NCI-H1436 treated with DMSO at 0.1 percent for 48 hours (cell line): ENCODE measurements around the gene KMT5C.

ENCODE experiments used
- DNase-seq: peaks from one replicate; lab custom pipeline; 2025; lab: John Stamatoyannopoulos, UW

Gene KMT5C

GRCh38 chr19:55339105-55339888 is at the start of gene KMT5C:
TSS of gene KMT5C (plus strand) at chr19:55339876. CDS start at chr19:55341937, 2,061 bp downstream.
- DNase-seq, result peak; percentile 100

- DNase-seq, result no peak
Measured at GRCh38 chr19:55297267-55297666, 42.4 kb upstream of the KMT5C start.

- DNase-seq, result no peak
Measured at GRCh38 chr19:55299991-55300390, 39.7 kb upstream of the KMT5C start.

DNA sequence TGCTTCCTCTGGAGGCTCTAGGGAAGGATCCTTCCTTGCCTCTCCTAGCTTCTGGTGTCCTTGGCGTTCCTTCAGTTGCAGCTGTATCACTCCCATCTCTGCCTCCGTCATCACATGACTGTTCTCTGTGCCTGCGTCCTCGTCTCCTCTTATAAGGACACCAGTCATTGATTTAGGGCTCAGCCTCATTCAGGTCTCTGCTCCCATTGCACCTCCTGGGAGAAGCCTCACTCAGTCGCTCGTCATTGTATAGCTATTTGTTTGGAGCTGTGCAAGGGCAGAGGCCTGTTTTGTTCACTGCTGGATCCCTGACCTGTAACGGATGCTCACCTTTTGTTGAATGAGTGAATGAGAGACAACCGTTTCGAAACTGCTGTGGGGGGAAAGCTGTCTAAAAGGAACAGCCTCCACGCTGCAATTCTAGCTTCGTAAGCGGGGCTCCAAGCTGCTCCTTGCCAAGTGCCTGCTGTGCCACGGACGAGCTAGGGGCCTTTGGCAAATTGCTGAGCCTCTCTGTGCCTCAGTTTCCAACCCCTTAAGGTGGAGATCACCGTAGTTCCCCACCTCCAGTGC is 38.7 kb upstream of the KMT5C start:
- DNase-seq, result no peak

GRCh38 chr19:55301459-55302317 is 38.0 kb upstream of the KMT5C start:
- DNase-seq, result peak; percentile 40

DNA sequence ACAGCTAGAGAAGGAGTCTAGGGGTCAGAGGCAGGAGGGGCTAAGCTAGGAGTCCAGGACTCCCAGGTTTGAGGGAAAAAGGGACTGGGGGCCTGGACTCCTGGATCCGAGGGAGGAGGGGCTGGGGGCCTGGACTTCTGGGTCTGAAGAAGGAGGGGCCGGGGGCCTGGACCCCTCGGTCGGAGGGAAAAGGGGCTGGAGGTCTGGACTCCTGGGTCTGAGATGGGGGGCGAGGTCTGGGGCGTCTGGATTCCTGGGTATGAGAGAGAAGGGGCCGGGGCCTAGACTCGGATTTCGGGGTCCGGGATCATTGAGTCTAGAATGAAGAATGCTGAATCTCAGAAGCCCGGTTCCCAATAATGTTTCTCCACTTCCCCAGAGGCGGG is 37.4 kb upstream of the KMT5C start:
- no peak for DNase-seq

- DNase-seq, result no peak
Measured at GRCh38 chr19:55303477-55303876, 36.2 kb upstream of the KMT5C start.

- no peak for DNase-seq
Measured at GRCh38 chr19:55304279-55304978, 35.2 kb upstream of the KMT5C start.

GRCh38 chr19:55304980-55305379 is 34.7 kb upstream of the KMT5C start:
- DNase-seq, result no peak

GRCh38 chr19:55305491-55305890 is 34.2 kb upstream of the KMT5C start:
- no peak for DNase-seq

DNA sequence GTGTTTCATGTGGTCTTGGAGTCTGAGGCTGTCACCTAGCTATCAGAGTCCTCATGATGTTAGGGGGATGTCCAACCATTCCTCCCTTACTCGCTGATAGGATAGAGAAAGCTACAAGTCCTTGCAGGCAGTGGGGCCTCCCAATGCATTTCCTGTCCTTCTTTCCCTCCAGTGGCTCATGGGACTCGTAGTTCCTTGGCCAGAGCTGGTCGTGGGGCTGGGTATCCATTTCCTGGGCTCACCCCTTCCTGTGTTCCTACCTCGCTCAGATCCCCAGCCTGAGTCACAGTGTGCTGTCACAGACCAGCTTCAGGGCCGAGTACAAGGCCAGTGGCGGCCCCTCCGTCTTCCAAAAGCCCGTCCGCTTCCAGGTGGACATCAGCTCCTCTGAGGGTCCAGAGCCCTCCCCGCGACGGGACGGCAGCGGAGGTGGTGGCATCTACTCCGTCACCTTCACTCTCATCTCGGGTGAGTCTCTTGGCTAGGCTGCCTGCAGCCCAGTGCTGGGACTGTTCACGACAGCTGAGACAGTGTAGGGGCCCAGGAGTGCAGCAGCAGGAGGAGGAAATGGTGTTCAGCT is 33.6 kb upstream of the KMT5C start:
- no peak for DNase-seq

- DNase-seq, result no peak
Measured at GRCh38 chr19:55306712-55307111, 33.0 kb upstream of the KMT5C start.

DNA sequence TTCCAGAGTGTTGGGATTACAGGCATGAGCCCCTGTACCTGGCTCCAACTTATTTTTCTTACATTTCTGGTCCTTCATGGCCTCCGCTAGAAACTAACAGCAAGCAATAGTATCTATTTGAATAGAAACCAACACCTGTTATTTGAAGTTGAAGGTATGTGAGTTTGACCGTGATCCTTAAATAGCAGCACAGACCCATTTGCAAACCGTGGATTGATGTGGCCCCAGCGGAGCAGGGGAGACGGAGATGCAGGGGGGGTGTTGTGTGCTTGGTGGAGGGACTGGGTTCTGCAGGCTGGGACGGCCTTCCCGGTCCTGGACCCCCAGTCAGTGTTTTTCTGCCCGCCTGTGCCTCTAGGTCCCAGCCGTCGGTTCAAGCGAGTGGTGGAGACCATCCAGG is 31.4 kb upstream of the KMT5C start:
- DNase-seq, result no peak

- DNase-seq, result no peak
Measured at GRCh38 chr19:55309448-55309847, 30.2 kb upstream of the KMT5C start.

DNA sequence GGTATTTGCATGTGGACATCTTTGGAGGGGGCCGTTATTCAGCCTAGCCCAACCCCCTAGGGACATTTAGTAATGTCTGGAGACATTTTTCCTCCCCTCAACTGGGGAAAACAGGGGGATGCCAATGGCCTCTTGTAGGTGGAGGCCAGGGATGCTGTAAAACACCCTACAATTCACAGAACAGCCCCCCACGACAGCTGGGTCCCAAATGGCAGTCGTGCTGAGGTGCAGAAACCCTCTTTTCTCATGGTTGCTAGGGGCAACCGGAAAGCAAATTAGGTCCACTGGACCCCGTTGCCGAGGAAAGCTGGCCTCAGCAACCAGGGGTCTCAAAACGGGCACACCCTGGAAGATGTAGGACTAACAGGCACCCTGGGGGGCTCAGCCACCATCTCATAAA is 29.2 kb upstream of the KMT5C start:
- no peak for DNase-seq

DNA sequence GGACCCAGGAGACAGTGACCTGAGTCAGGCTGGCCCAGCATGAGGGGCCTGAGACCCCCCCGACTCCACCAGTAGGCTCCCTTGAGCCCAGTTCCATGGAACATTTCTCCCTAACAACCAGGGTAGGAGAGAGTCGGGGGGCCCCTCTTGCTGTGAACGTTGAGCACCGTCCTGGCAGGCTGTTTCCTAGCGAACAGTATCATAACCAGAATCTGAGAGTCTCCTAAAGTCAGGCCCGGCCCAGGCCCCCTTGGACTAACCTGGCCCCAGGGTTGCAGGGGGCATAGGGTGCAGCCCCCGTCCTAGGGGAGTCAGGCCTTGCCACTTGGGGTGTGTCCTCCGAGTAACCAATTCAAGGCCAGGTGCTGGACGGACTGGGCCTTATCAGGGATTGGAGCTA is 28.3 kb upstream of the KMT5C start:
- DNase-seq, result no peak

DNA sequence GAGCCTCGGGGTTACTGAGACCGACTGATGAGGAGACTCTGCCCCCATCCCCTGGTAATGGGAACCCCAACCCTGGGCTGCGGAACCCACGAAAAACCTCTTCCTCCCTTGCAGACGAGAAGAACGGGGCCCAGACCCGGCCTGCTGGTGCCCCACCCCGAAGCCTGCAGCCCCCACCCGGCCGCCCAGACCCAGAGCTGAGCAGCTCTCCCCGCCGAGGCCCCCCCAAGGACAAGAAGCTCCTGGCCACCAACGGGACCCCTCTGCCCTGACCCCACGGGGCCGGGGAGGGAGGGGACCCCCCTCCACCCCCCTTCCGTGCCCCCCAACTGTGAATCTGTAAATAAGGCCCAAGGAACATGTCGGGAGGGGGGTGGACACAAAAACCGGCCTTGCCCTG is 27.9 kb upstream of the KMT5C start:
- no peak for DNase-seq

- no peak for DNase-seq
Measured at GRCh38 chr19:55312621-55313512, 26.8 kb upstream of the KMT5C start.

- no peak for DNase-seq
Measured at GRCh38 chr19:55314396-55314795, 25.3 kb upstream of the KMT5C start.

- DNase-seq, result no peak
Measured at GRCh38 chr19:55315956-55316525, 23.6 kb upstream of the KMT5C start.

DNA sequence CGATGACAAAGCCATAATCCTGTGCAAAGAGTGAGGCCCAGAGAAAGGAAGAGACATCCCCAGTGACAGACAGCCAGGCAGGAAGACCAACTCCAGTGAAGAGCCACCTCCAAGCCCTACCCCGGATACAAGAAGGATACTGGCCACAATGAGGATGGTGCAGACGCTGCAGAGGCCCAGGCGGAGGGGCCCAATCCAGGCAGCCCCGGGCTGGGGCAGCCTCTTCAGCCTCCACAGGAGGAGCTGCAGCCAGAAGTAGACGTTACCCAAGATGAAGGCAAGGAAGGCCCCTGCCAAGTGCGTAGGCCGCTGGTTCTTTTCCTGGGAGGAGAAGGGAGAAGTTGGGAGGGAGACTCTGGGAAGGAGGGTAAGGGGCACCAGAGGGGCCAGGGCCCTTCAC is 23.0 kb upstream of the KMT5C start:
- DNase-seq, result no peak
